Dendritic cell treated with granulocyte-macrophage colony-stimulating factor and Interleukin-4, amounts not matched to agents 40 ng/mL and 50 ng/mL, for 4 days (primary cell): ENCODE measurements around the gene PC.
A peak's percentile ranks its signal among the peaks of the same experiment; 100 is the strongest.
"Not testable (repeated sequence)": the region's sequence is repeated elsewhere in the genome, so short reads cannot be mapped to it uniquely, and the experiment has no call there.

Source experiments
- H3K27ac Mint-ChIP-seq: one replicate; pipeline ENCODE4 v1.8.0; 2022; ENCODE audit warnings: mild to moderate bottlenecking, mixed read lengths
- H3K27me3 Mint-ChIP-seq: one replicate; pipeline ENCODE4 v1.8.0; 2022; ENCODE audit warnings: mild to moderate bottlenecking, mixed read lengths
- H3K36me3 Mint-ChIP-seq: one replicate; pipeline ENCODE4 v1.8.0; 2022; ENCODE audit warnings: low read depth, mixed read lengths
- H3K4me1 Mint-ChIP-seq: one replicate; pipeline ENCODE4 v1.8.0; 2022; ENCODE audit warnings: low read depth, mixed read lengths
- H3K4me3 Mint-ChIP-seq: one replicate; pipeline ENCODE4 v1.8.0; 2022; ENCODE audit warnings: mild to moderate bottlenecking, moderate library complexity, mixed read lengths
- H3K9me3 Mint-ChIP-seq: one replicate; pipeline ENCODE4 v1.8.0; 2022; ENCODE audit warnings: mixed read lengths
- intact Hi-C: fragments of 100-400 bp; cut with micrococcal nuclease; formaldehyde crosslinking; loops from one replicate; pipeline ENCODE4 v1.15.0; 2022

Gene PC, protein sequence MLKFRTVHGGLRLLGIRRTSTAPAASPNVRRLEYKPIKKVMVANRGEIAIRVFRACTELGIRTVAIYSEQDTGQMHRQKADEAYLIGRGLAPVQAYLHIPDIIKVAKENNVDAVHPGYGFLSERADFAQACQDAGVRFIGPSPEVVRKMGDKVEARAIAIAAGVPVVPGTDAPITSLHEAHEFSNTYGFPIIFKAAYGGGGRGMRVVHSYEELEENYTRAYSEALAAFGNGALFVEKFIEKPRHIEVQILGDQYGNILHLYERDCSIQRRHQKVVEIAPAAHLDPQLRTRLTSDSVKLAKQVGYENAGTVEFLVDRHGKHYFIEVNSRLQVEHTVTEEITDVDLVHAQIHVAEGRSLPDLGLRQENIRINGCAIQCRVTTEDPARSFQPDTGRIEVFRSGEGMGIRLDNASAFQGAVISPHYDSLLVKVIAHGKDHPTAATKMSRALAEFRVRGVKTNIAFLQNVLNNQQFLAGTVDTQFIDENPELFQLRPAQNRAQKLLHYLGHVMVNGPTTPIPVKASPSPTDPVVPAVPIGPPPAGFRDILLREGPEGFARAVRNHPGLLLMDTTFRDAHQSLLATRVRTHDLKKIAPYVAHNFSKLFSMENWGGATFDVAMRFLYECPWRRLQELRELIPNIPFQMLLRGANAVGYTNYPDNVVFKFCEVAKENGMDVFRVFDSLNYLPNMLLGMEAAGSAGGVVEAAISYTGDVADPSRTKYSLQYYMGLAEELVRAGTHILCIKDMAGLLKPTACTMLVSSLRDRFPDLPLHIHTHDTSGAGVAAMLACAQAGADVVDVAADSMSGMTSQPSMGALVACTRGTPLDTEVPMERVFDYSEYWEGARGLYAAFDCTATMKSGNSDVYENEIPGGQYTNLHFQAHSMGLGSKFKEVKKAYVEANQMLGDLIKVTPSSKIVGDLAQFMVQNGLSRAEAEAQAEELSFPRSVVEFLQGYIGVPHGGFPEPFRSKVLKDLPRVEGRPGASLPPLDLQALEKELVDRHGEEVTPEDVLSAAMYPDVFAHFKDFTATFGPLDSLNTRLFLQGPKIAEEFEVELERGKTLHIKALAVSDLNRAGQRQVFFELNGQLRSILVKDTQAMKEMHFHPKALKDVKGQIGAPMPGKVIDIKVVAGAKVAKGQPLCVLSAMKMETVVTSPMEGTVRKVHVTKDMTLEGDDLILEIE

DNA sequence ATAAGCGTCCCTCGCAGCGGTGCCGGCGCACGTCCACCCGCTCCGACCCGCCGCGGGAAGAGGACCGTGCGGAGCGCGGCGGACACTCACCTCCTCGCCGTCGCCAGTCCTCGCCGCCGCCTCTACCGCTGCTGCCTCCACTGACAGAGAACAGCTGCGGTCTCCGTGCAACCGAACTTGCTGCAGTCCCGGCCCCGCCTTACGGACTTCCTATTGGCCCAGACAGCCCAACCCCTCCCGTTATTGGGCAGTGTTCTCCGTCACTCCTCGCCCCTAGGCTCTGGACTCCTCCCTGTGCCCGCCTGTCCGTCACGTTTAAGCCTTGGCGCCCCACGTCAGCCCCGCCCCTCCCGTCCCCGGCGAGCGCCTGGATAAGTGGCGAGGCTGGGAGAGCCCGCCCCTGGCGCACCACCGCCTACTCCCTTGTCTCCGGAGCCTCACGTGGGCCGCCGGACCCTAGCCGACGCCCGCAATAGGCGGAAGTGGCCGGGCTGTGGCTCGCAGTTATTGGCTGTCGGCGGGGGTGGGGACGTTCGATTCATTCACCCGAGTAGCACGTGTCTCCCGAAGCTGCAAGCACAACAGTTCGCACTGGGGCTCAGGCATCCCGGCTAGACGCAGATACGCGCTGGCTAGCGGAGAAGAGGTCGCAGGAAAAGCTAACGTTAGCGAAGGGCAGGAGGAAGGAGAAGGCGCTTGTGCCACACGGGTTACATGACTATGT is at the start of gene PC:
Gene PC, minus strand, starts transcription at position 152 of the 724 bp plus-strand sequence. CDS start 86,224 bp downstream, outside the sequence.
- Mint-ChIP-seq H3K4me1 (peaks cover 53% of the 10 kb centered on the region), H3K9me3 (peaks cover 10% of the 10 kb centered on the region), H3K36me3 (peaks cover 24% of the 10 kb centered on the region), H3K27ac (peak within 1 kb of the TSS; percentile 80), H3K27me3 (peaks cover 11% of the 10 kb centered on the region), H3K4me3 (peak within 1 kb of the TSS; percentile 76)
- intact Hi-C loops: loop anchor here (1.0 to 5.0 kb wide), 2 partner anchors 37 to 101 kb away; partner anchors contain the start of gene LRFN4

DNA sequence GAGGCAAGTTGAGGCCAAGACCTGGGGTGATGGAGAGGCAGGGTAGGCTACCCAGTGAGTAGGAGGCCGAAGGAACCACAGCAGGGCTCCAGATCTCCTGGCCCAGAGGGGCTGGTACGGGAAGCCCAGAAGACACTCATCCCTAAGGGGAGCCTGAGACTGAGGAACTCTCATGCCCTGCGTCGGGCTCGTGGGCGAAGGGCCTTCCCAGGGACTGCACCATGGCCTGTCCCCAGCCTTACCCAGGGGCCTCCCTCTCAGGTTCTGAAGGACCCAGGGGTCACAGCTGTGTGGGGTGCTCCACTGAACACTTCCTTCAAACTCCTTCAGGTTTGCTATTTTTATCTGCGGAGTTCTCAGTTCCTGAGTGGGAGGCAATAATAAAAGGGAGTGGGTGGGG is 48.9 kb upstream of the PC start:
- H3K27me3 Mint-ChIP-seq: peaks cover 35% of the 10 kb centered on the region
- peaks cover 10% of the 10 kb centered on the region for H3K4me1 Mint-ChIP-seq
- intact Hi-C loops: no loop called here
- H3K36me3 Mint-ChIP-seq: no peaks in the 10 kb centered on the region
- no peaks in the 10 kb centered on the region for H3K9me3 Mint-ChIP-seq
- H3K4me3 Mint-ChIP-seq: no peak overlapping the region
- no peak overlapping the region for H3K27ac Mint-ChIP-seq

DNA sequence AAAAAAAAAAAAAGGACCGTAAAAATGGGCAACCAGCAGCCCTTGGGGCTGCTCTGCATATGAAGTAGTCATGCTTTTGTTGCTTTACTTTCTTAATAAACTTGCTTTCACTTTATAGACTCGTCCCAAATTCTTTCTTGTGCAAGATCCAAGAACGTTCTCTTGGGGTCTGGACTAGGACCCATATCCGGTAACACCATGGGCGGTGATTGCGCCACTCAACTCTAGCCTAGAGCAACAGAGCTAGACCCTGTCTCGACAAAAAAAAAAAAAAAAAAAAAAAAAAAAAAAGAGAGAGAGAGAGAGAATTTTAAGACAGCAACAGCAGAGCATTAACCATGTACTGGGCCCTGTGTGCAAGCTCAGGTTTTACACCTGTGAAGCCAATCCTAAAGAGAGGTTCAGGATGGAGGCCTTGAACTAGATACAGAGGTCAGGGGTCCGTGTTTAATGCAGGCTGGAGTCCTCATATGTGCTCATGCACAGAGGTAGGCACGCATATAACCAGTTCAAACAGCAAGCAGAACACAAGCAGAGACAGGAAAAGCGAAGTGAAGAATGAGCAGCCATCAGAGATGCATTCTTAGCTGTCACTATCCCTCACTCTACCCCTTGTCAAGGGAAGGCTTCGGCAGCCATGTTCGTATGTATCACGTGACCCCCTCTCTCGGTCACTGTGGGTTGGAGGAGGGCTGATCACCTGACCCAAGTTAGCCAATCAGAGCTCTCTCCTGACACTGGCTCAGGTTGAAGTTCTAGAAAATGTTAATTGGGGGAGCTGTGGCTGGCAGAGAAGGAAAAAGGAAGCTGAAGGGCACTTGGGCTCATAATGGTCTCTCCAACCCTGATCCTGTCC is 48.1 kb upstream of the PC start:
- Mint-ChIP-seq H3K27ac (no peak overlapping the region), H3K36me3 (no peaks in the 10 kb centered on the region), H3K27me3 (peaks cover 34% of the 10 kb centered on the region), H3K4me3 (no peak overlapping the region), H3K4me1 (peaks cover 10% of the 10 kb centered on the region), H3K9me3 (no peaks in the 10 kb centered on the region)
- intact Hi-C loops: no loop called here

DNA sequence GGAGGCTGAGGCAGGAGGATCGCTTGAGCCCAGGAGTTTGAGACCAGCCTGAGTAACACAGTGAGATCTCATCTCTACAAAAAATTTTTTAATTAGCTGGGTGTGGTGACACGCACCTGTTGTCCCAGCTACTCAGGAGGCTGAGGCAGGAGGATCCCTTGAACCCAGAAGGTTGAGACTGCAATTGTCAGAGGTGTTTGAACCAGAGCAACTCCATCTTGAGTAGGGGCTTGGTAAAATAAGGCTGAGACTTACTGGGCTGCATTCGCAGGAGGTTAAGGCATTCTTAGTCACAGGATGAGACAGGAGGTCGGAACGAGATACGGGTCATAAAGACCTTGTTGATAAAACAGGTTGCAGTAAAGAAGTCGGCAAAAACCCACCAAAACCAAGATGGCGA is 47.0 kb upstream of the PC start:
- Mint-ChIP-seq H3K27me3 (peaks cover 31% of the 10 kb centered on the region), H3K4me1 (peaks cover 10% of the 10 kb centered on the region)
- H3K27ac Mint-ChIP-seq, H3K36me3 Mint-ChIP-seq, H3K4me3 Mint-ChIP-seq, H3K9me3 Mint-ChIP-seq, intact Hi-C loops: not testable (repeated sequence)

DNA sequence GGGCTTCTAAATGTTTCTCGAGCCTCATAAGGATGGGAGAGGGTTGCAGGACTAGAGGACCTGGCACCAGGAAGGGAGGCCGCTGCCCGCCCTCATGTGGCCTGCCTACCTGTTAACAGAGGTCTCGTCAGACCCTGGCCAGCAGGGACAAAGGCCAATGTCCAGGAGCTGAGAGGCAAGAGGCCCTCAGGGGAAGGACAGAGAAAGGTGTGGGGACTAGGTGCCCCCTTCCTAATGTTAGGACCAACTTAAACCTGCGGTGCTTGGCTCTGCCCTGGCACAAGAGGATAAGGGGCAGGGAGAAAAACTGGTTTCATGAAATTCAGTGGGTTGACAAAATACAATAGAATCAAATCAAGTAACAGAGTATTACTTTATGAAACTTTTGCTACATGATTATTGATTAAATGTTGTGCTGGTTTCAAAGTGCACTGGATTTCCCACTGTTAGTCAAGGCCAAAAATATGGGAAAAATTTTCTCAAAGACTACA is 44.8 kb upstream of the PC start:
- peaks cover 32% of the 10 kb centered on the region for H3K27me3 Mint-ChIP-seq
- intact Hi-C loops: no loop called here
- H3K36me3 Mint-ChIP-seq: no peaks in the 10 kb centered on the region
- no peak overlapping the region for H3K27ac Mint-ChIP-seq
- no peak overlapping the region for H3K4me3 Mint-ChIP-seq
- peaks cover 10% of the 10 kb centered on the region for H3K4me1 Mint-ChIP-seq
- no peaks in the 10 kb centered on the region for H3K9me3 Mint-ChIP-seq

DNA sequence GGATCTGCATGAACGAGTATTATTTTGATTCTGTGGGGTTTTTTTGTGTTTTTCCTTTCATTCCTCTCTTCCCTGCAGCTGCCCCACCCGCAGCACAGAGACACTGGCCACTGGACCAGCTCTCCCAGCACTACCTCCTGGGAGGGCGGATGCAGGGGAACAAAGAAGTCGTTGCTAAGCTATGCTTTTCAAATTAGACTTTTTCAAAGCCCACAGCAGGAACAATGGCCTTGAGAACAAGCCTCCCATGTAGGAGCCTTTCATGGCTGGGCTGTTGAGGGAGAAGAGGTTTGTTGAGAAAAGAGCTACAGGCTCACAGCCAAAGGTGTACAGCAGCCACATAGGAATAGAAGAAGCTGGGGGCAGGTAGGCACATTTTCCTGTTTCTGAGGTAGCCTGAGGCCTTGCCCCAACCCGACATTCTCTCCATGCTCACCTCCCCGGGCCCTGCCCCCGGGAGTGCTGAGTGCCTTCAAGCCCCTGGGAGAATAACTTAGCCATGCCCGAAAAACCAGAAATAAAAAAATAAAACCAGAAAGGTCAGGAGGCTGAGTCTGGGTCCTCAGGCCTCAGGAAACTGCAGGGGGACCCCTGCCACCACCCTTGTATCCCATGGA is 44.2 kb upstream of the PC start:
- H3K27me3 Mint-ChIP-seq: peaks cover 37% of the 10 kb centered on the region
- H3K9me3 Mint-ChIP-seq: no peaks in the 10 kb centered on the region
- intact Hi-C loops: no loop called here
- no peak overlapping the region for H3K27ac Mint-ChIP-seq
- no peak overlapping the region for H3K4me3 Mint-ChIP-seq
- H3K4me1 Mint-ChIP-seq: peaks cover 10% of the 10 kb centered on the region
- no peaks in the 10 kb centered on the region for H3K36me3 Mint-ChIP-seq

DNA sequence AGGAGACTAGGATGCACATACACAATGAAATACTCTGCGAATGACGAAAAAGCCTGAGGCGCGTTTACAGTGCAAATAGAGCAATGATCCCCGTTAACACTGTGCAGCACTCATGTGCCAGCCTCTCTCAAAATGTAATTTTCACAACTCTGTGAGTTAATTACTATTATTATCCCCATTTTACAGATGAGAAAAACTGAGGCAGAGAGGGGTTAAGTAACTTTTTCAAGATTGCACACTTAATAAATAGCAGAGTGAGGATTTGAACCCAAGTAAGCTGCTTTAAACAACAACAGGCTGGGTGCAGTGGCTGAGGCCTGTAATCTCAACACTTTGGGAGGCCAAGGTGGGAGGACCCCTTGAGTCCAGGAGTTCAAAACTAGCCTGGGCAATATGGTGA is 43.1 kb upstream of the PC start:
- Mint-ChIP-seq H3K9me3 (no peaks in the 10 kb centered on the region), H3K27me3 (peaks cover 41% of the 10 kb centered on the region), H3K27ac (no peak overlapping the region), H3K4me3 (no peak overlapping the region), H3K4me1 (peaks cover 2% of the 10 kb centered on the region), H3K36me3 (no peaks in the 10 kb centered on the region)
- intact Hi-C loops: no loop called here

DNA sequence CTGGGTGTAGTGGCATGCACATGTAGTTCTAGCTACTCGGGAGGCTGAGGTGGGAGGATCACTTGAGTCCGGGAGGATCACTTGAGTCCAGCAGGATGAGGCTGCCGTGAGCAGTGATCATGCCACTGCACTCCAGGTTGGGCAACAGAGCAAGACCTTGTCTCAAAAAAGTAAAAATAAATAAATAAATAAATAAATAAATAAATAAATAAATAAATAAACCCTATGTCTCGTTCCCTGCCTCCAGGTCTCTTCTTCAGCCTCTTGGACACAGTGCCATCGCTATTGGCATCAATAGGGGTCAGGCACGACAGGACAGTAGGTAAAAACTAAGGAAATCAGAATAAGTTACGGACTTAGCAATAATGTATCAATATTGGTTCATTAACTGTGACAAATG is 41.4 kb upstream of the PC start:
- Mint-ChIP-seq H3K27ac (no peak overlapping the region), H3K36me3 (no peaks in the 10 kb centered on the region)

DNA sequence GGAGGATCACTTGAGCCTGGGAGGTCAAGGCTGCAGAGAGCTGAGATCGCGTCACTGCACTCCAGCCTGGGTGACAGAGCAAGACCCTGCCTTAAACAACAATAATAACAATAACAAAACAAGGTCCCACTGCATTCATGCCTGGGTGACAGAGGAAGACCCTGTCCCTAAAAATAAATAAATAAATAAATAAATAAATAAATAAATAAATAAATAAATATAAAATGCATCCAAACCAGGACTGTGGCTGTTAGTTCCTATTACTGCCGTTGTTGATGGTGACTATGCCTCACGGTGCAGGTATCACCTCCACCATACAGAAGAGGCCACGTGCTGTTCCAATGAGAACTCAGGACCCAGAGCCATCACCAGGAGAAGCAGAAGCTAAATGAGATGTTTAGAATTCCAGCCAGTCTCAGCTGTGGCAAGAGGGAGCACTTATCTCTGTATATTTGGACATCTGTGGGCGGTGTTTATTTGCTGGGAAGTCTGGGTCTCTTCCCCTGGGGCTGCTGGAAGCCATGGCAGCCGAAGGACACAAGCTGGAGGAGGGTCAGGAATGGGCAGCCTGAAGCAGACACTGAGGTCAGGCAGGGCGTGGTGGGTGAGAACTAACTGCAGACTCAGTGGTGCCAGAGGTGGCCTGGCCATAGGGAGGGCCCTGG is 38.6 kb upstream of the PC start:
- Mint-ChIP-seq H3K27me3 (peaks cover 48% of the 10 kb centered on the region), H3K4me3 (no peak overlapping the region), H3K27ac (no peak overlapping the region), H3K9me3 (no peaks in the 10 kb centered on the region), H3K36me3 (no peaks in the 10 kb centered on the region), H3K4me1 (no peaks in the 10 kb centered on the region)
- intact Hi-C loops: no loop called here

More for the DNA sequence above, 41.4 kb upstream of the PC start:
- no peak overlapping the region for H3K4me3 Mint-ChIP-seq
- no peaks in the 10 kb centered on the region for H3K9me3 Mint-ChIP-seq
- H3K4me1 Mint-ChIP-seq: no peaks in the 10 kb centered on the region
- peaks cover 42% of the 10 kb centered on the region for H3K27me3 Mint-ChIP-seq
- intact Hi-C loops: no loop called here

DNA sequence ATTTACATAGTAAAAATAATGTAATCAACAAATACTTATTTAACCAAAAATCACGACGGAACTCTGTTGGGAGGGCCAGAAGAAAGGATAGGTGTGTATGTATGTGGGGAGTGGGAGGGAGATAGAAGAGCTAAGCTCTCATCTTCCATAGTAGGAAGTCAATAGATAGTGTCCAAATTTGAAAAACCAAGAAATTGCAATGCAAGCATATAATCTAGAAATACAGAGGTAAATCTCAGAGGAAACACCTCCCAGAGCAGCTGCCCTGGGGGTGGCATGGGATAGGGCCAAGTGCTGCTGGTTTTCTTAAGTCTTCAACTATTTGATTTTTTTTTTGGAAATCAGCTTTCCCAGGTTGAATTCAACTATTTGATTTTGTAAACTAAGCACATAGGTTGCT is 33.9 kb upstream of the PC start:
- Mint-ChIP-seq H3K27ac (no peak overlapping the region), H3K9me3 (no peaks in the 10 kb centered on the region), H3K27me3 (peaks cover 44% of the 10 kb centered on the region), H3K36me3 (no peaks in the 10 kb centered on the region), H3K4me1 (peaks cover 5% of the 10 kb centered on the region), H3K4me3 (no peak overlapping the region)
- intact Hi-C loops: no loop called here

DNA sequence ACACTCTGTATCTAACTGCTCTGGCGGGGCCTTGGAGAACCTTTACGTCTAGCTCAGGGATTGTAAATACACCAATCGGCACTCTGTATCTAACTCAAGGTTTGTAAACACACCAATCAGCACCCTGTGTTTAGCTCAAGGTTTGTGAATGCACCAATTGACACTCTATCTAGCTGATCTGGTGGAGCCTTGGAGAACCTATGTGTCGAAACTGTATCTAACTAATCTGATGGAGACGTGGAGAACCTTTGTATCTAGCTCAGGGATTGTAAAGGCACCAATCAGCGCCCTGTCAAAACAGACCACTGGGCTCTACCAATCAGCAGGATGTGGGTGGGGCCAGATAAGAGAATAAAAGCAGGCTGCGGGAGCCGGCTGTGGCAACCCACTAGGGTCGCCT is 31.2 kb upstream of the PC start:
- H3K9me3 Mint-ChIP-seq, H3K4me3 Mint-ChIP-seq, H3K27ac Mint-ChIP-seq, intact Hi-C loops, H3K36me3 Mint-ChIP-seq: not testable (repeated sequence)
- Mint-ChIP-seq H3K27me3 (peaks cover 57% of the 10 kb centered on the region), H3K4me1 (peaks cover 13% of the 10 kb centered on the region)

DNA sequence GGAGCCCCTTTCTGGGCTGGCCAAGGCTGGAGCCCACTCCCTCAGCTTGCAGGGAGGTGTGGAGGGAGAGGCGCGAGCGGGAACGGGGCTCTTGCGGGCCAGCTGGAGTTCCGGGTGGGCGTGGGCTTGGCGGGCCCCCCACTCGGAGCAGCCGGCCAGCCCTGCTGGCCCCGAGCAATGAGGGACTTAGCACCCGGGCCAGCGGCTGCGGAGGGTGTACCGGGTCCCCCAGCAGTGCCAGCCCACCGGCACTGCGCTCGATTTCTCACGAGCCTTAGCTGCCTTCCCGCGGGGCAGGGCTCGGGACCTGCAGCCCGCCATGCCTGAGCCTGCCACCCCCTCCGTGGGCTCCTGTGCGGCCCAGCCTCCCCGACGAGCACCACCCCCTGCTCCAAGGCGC is 30.6 kb upstream of the PC start:
- H3K4me3 Mint-ChIP-seq, H3K27ac Mint-ChIP-seq, H3K9me3 Mint-ChIP-seq, H3K36me3 Mint-ChIP-seq, intact Hi-C loops: not testable (repeated sequence)
- peaks cover 57% of the 10 kb centered on the region for H3K27me3 Mint-ChIP-seq
- peaks cover 19% of the 10 kb centered on the region for H3K4me1 Mint-ChIP-seq
